AG10803 (cell line): ENCODE data around the gene GBGT1.
"Not testable (repeated sequence)": the region's sequence is repeated elsewhere in the genome, so short reads cannot be mapped to it uniquely, and the experiment has no call there.

Experiments used
- DNase-seq: peaks from one replicate; pipeline ENCODE4 v3.0.0; 2010; ENCODE audit warnings: low read depth
- H3K4me3 ChIP-seq: 2 replicates; pipeline ENCODE4 v1.5.1; 2011; ENCODE audit warnings: mild to moderate bottlenecking, low read length, control low read depth
- CTCF ChIP-seq: conservative IDR thresholded peaks from 2 replicates; pipeline ENCODE4 v1.5.1; 2011; ENCODE audit warnings: mild to moderate bottlenecking, low read length, control low read depth, inconsistent platforms

The GBGT1 gene

GRCh38 chr9:133205996-133206931 lies 42.5 kb upstream of the GBGT1 start:
- TF ChIP-seq CTCF: no peak
- H3K4me3 ChIP-seq: no peak overlapping the region
- DNase-seq: no peak

- H3K4me3 ChIP-seq, DNase-seq: not testable (repeated sequence)
Observed at GRCh38 chr9:133205481-133205887, 41.8 kb upstream of the GBGT1 start.

- H3K4me3 ChIP-seq: no peak overlapping the region
- no peak for DNase-seq
- no peak for TF ChIP-seq CTCF
Observed at GRCh38 chr9:133204993-133205336, 41.3 kb upstream of the GBGT1 start.

- no peak for TF ChIP-seq CTCF
- no peak overlapping the region for H3K4me3 ChIP-seq
- DNase-seq: no peak
Observed at GRCh38 chr9:133204335-133204992, 40.8 kb upstream of the GBGT1 start.

GRCh38 chr9:133203506-133204075 lies 39.9 kb upstream of the GBGT1 start:
- H3K4me3 ChIP-seq: no peak overlapping the region
- no peak for DNase-seq
- TF ChIP-seq CTCF: no peak

GRCh38 chr9:133202688-133203453 lies 39.2 kb upstream of the GBGT1 start:
- no peak for TF ChIP-seq CTCF
- no peak for DNase-seq

GRCh38 chr9:133202145-133202513 lies 38.4 kb upstream of the GBGT1 start:
- DNase-seq: no peak
- TF ChIP-seq CTCF: no peak
- H3K4me3 ChIP-seq: no peak overlapping the region

More at GRCh38 chr9:133202688-133203453, 39.2 kb upstream of the GBGT1 start:
- no peak overlapping the region for H3K4me3 ChIP-seq
